ENCODE results near the gene TRPC4AP. TPM values are rescaled to one million over a fixed set of nuclear protein-coding genes. Genes with fewer than 3 reads are reported as not detected.

Gene TRPC4AP
- total RNA-seq, 1 experiment from 2014 or later: 48.6 TPM

DNA sequence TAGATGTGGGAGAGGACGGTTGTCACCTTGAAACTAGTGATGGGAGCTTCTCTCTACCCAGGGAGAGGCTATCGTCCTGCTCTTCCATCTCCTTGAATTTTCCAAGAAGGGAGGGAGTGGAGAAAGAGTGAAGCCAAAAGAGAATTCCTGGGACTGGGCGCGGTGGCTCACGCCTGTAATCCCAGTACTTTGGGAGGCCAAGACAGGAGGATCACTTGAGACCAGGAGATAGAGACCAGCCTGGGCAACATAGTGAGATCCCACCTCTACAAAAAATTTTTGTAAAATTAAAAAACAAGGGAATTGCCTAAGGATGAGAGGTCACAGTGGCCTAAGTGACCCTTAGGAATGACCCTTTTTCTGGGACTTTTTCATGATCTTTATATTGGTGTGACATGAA is 128.1 kb downstream of the TRPC4AP start:
- no TSS peak for BruUV-seq (replicated peaks)
- Histone ChIP-seq H3K36me3 (ENCODE audit: control insufficient read depth in 1 of 2, insufficient read depth in 2 of 2, low read length in 2 of 2) (no peaks in the 10 kb centered on the region), H3K4me1 (ENCODE audit: control insufficient read depth in 1 of 2, insufficient read depth in 2 of 2, low read length in 2 of 2) (peaks cover 0 to 7% of the 10 kb centered on the region in 2 experiments; a peak in 1 of 4 replicates), H3K9me2 (ENCODE audit: insufficient read depth) (no peaks in the 10 kb centered on the region), H3K27ac (ENCODE audit: low read depth, low read length) (no peak overlapping the region), H3K79me2 (ENCODE audit: insufficient read depth, low read length) (no peaks in the 10 kb centered on the region), H3K4me2 (ENCODE audit: low read length) (no peak overlapping the region), H2AFZ (ENCODE audit: low read depth, low read length, poor library complexity, severe bottlenecking) (no peak overlapping the region), H3K27me3 (ENCODE audit: insufficient read depth, low read length) (no peaks in the 10 kb centered on the region), H4K20me1 (ENCODE audit: insufficient read depth) (no peaks in the 10 kb centered on the region), H3K9ac (ENCODE audit: low read length) (no peak overlapping the region), H3K9me3 (ENCODE audit: control insufficient read depth in 1 of 2, insufficient read depth in 1 of 2, low read depth in 1 of 2, low read length in 2 of 2) (no peaks in the 10 kb centered on the region), H3K4me3 (replicated peaks in 1 of 2; ENCODE audit: low read depth in 1 of 2, low read length in 2 of 2) (no peak overlapping the region)
- no peak for DNase-seq (ENCODE audit: low read depth, low spot score)
- CTCF ChIA-PET: no interaction called here
- ATAC-seq: no peak
- RAD21 ChIA-PET (ENCODE audit: low non-redundant PET in 1 of 2, low total read pairs in 2 of 2, uncharacterized antibody in 2 of 2, unreplicated experiment in 2 of 2): no interaction called here
- TF ChIP-seq SIN3A (IDR thresholded peaks at IDR 0.05; ENCODE audit: low read depth) (no peak), ZFX (IDR thresholded peaks at IDR 0.05) (no peak), ELF1 (IDR thresholded peaks at IDR 0.05; ENCODE audit: borderline replicate concordance, low read depth) (no peak), SRF (IDR thresholded peaks at IDR 0.05; ENCODE audit: low read depth) (no peak), POLR2A (IDR thresholded peaks at IDR 0.05; ENCODE audit: borderline replicate concordance, extremely low read depth, insufficient read depth, insufficient read length) (no peak), EZH2phosphoT487 (IDR thresholded peaks at IDR 0.05; ENCODE audit: borderline replicate concordance) (no peak), JUND (IDR thresholded peaks at IDR 0.05) (no peak), RAD21 (IDR thresholded peaks at IDR 0.05; ENCODE audit: low read depth) (no peak), POLR2AphosphoS5 (IDR thresholded peaks at IDR 0.05; ENCODE audit: low read depth, low read length) (no peak), FOSL1 (IDR thresholded peaks at IDR 0.05; ENCODE audit: low read depth) (no peak), EZH2 (IDR thresholded peaks at IDR 0.05) (no peak)
- TF ChIP-seq, protein P1, sequence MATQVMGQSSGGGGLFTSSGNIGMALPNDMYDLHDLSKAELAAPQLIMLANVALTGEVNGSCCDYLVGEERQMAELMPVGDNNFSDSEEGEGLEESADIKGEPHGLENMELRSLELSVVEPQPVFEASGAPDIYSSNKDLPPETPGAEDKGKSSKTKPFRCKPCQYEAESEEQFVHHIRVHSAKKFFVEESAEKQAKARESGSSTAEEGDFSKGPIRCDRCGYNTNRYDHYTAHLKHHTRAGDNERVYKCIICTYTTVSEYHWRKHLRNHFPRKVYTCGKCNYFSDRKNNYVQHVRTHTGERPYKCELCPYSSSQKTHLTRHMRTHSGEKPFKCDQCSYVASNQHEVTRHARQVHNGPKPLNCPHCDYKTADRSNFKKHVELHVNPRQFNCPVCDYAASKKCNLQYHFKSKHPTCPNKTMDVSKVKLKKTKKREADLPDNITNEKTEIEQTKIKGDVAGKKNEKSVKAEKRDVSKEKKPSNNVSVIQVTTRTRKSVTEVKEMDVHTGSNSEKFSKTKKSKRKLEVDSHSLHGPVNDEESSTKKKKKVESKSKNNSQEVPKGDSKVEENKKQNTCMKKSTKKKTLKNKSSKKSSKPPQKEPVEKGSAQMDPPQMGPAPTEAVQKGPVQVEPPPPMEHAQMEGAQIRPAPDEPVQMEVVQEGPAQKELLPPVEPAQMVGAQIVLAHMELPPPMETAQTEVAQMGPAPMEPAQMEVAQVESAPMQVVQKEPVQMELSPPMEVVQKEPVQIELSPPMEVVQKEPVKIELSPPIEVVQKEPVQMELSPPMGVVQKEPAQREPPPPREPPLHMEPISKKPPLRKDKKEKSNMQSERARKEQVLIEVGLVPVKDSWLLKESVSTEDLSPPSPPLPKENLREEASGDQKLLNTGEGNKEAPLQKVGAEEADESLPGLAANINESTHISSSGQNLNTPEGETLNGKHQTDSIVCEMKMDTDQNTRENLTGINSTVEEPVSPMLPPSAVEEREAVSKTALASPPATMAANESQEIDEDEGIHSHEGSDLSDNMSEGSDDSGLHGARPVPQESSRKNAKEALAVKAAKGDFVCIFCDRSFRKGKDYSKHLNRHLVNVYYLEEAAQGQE (IDR thresholded peaks at IDR 0.05; ENCODE audit: low read depth): no peak
- TF ChIP-seq, protein P2, sequence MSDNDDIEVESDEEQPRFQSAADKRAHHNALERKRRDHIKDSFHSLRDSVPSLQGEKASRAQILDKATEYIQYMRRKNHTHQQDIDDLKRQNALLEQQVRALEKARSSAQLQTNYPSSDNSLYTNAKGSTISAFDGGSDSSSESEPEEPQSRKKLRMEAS (IDR thresholded peaks at IDR 0.05): no peak
- intact Hi-C loops (cut with micrococcal nuclease): no loop called here
- POLR2A ChIA-PET: no interaction called here
